HAP-1 (cell line): ENCODE measurements around the gene DCAF10.

Experiments
- DNase-seq, 2 experiments: peaks; one replicate each; pipeline ENCODE4 v3.0.0-alpha.2; 2016 to 2020; ENCODE audit warnings: low spot score in 2 of 2
- H3K27me3 ChIP-seq: fragments of 250-450 bp; sonication (Bioruptor Pico); 2 replicates; pipeline ENCODE4 v1.5.1; 2020; ENCODE audit warnings: low read depth, mild to moderate bottlenecking, moderate library complexity
- H3K36me3 ChIP-seq: fragments of 250-450 bp; sonication (Bioruptor Pico); replicated peaks from 2 replicates; pipeline ENCODE4 v1.5.1; 2020; ENCODE audit warnings: mild to moderate bottlenecking
- H3K4me1 ChIP-seq: fragments of 250-450 bp; sonication (Bioruptor Pico); 2 replicates; pipeline ENCODE4 v1.5.1; 2020; ENCODE audit warnings: mild to moderate bottlenecking
- H3K4me3 ChIP-seq: fragments of 250-450 bp; sonication (Bioruptor Pico); 2 replicates; pipeline ENCODE4 v1.5.1; 2020; ENCODE audit warnings: mild to moderate bottlenecking, moderate library complexity
- H3K9me3 ChIP-seq: fragments of 250-450 bp; sonication (Bioruptor Pico); 2 replicates; pipeline ENCODE4 v1.5.1; 2020; ENCODE audit warnings: mild to moderate bottlenecking, moderate library complexity
- in situ Hi-C: fragments of 300-500 bp; cut with MboI; formaldehyde crosslinking; loops from 3 replicates; pipeline ENCODE4 v1.14.3; 2020; ENCODE audit warnings: low sequenced_read_pairs, inconsistent platforms, mixed read lengths

The DCAF10 gene

GRCh38 chr9:37775216-37775919 lies 25.2 kb upstream of the DCAF10 start:
- Histone ChIP-seq H3K9me3 (no peaks in the 10 kb centered on the region), H3K27me3 (no peaks in the 10 kb centered on the region), H3K4me3 (no peak overlapping the region), H3K36me3 (peaks cover 50% of the 10 kb centered on the region), H3K4me1 (no peaks in the 10 kb centered on the region)
- DNase-seq: no peak
- in situ Hi-C loops: no loop called here

GRCh38 chr9:37776328-37776727 lies 24.3 kb upstream of the DCAF10 start:
- no peaks in the 10 kb centered on the region for H3K9me3 ChIP-seq
- no peaks in the 10 kb centered on the region for H3K27me3 ChIP-seq
- in situ Hi-C loops: no loop called here
- H3K4me3 ChIP-seq: no peak overlapping the region
- H3K36me3 ChIP-seq: peaks cover 56% of the 10 kb centered on the region
- DNase-seq: no peak
- H3K4me1 ChIP-seq: no peaks in the 10 kb centered on the region

DNA sequence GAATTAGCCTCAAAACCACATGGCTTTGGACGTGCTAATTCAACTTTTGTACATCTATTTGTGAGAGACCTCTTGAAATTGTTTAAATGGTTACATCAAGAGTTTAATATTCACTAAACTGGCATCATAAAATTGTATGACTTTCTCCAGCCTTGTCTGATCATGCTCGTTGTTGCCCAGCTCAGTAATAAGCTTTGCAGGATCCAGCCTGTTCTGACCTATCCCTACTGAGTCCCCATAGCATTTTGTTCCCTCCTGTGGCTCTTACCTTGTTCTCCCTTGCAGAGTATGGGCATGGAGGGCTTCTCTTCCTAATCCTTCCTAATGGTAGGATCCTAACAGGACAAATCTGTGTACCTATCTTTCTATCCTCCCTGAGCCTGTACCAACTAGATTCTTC lies 22.1 kb upstream of the DCAF10 start:
- Histone ChIP-seq H3K27me3 (no peaks in the 10 kb centered on the region), H3K4me1 (peaks cover 5% of the 10 kb centered on the region), H3K9me3 (no peaks in the 10 kb centered on the region), H3K36me3 (peaks cover 75% of the 10 kb centered on the region), H3K4me3 (no peak overlapping the region)
- no peak for DNase-seq
- in situ Hi-C loops: no loop called here

GRCh38 chr9:37784291-37784615 lies 16.3 kb upstream of the DCAF10 start:
- Histone ChIP-seq H3K4me3 (peak overlapping the region; percentile 98), H3K4me1 (peaks cover 13% of the 10 kb centered on the region), H3K27me3 (no peaks in the 10 kb centered on the region), H3K36me3 (peaks cover 47% of the 10 kb centered on the region), H3K9me3 (no peaks in the 10 kb centered on the region)
- DNase-seq: no peak
- in situ Hi-C loops: no loop called here

- peaks cover 13% of the 10 kb centered on the region for H3K4me1 ChIP-seq
- H3K36me3 ChIP-seq: peaks cover 41% of the 10 kb centered on the region
- no peaks in the 10 kb centered on the region for H3K9me3 ChIP-seq
- no peaks in the 10 kb centered on the region for H3K27me3 ChIP-seq
- in situ Hi-C loops: no loop called here
- DNase-seq: peak; percentile 89 to 93
- H3K4me3 ChIP-seq: peak within 1 kb of the TSS; percentile 98
Observed at GRCh38 chr9:37784616-37785483, 15.7 kb upstream of the DCAF10 start, which contains the start of gene EXOSC3. EXOSC3 (minus strand) TSS chr9:37785064; CDS start chr9:37785044, 20 bp downstream.

- H3K4me1 ChIP-seq: peaks cover 13% of the 10 kb centered on the region
- H3K4me3 ChIP-seq: no peak overlapping the region
- no peaks in the 10 kb centered on the region for H3K27me3 ChIP-seq
- in situ Hi-C loops: no loop called here
- no peaks in the 10 kb centered on the region for H3K9me3 ChIP-seq
- H3K36me3 ChIP-seq: peaks cover 19% of the 10 kb centered on the region
- DNase-seq: no peak
Observed at GRCh38 chr9:37787059-37787458, 13.5 kb upstream of the DCAF10 start.

DNA sequence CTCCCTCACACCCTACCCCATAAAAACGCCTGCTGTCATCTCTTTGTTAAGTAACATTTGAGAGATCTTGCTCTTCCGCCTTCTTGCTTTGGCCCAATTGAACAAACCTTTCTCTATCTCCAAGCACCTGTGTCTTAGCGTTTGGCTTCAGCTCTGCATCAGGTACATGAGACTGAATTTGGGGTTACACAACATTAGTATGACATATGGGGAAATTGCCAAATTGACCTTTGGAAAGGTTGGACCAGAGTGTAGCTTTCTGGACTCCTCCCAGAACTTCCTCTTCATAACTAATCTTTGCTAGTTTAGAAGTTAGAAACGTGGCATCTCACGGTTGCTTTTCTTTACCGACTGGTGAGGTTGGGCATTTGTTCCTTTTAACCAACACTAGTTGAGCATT lies 12.3 kb upstream of the DCAF10 start:
- Histone ChIP-seq H3K36me3 (peaks cover 6% of the 10 kb centered on the region), H3K4me3 (no peak overlapping the region), H3K27me3 (no peaks in the 10 kb centered on the region), H3K9me3 (no peaks in the 10 kb centered on the region), H3K4me1 (peaks cover 9% of the 10 kb centered on the region)
- in situ Hi-C loops: no loop called here
- no peak for DNase-seq

DNA sequence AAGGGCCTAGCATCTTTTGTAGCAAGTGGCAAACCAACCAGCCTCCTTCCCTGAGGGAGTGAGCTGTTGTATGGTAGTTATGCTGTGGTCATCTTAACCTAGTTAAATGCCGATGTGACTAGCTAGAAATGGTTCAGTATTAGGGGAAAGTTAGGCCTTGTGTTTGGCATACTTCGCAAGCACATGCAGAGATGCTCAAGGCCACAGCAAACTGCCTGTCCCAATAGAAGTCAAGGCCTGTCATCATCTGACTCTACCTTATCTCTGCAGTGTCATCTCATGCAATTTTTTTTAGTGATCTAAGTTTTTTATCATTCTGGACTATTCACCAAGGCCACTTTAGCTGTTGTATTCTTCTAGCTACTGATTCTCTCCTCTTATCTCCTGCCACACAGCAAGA lies 10.5 kb upstream of the DCAF10 start:
- Histone ChIP-seq H3K4me1 (0 out of 2 replicates have a peak, but pooled peaks cover 3% of the 10 kb centered on the region), H3K9me3 (no peaks in the 10 kb centered on the region), H3K4me3 (no peak overlapping the region), H3K27me3 (no peaks in the 10 kb centered on the region), H3K36me3 (no peaks in the 10 kb centered on the region)
- in situ Hi-C loops: no loop called here
- DNase-seq: no peak

- Histone ChIP-seq H3K27me3 (no peaks in the 10 kb centered on the region), H3K9me3 (no peaks in the 10 kb centered on the region), H3K4me3 (no peak overlapping the region), H3K36me3 (no peaks in the 10 kb centered on the region), H3K4me1 (no peaks in the 10 kb centered on the region)
- in situ Hi-C loops: no loop called here
- DNase-seq: no peak
Observed at GRCh38 chr9:37792122-37792521, 8.5 kb upstream of the DCAF10 start.

DNA sequence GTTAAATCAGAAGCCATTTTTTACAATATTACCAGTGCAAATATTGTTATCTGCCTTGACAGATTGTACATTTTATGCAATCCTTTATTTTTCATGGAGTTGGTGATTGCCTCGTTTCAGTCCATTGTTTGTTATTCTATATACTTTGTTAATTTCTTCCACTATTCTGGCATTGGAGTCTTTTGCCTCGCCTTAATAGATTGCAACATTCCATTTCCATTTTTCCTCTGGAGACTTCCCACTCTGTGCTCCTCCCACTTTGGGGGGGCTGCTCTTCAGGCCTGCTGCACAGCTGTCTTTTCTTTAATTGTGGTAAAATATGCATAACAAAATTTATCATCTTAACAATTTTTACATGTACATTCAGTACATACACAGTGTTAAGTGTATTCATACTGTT lies 4.4 kb upstream of the DCAF10 start:
- peaks cover 5% of the 10 kb centered on the region for H3K4me1 ChIP-seq
- no peak overlapping the region for H3K4me3 ChIP-seq
- in situ Hi-C loops: no loop called here
- no peaks in the 10 kb centered on the region for H3K36me3 ChIP-seq
- H3K9me3 ChIP-seq: no peaks in the 10 kb centered on the region
- no peak for DNase-seq
- no peaks in the 10 kb centered on the region for H3K27me3 ChIP-seq

DNA sequence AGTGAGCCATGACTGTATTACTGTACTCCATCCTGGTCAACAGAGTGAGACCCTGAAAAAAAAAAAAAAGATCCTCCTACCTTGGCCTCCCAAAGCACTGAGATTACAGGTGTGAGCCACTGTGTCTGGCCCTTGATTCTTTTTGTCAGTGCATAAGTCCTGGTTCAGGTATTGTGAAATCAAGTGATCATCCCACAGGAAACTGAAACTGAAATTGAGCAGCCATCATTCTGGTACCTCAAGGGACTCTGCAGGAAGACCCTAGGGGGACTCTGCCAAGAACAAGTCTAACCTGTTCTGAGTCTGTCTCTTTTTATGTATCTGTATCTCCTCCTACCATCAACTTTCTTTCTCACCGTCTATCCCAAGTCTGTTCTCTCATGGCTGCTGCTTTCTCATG lies 1.9 kb upstream of the DCAF10 start:
- H3K9me3 ChIP-seq: no peaks in the 10 kb centered on the region
- H3K4me1 ChIP-seq: peaks cover 12% of the 10 kb centered on the region
- no peak for DNase-seq
- H3K4me3 ChIP-seq: no peak overlapping the region
- in situ Hi-C loops: no loop called here
- H3K27me3 ChIP-seq: no peaks in the 10 kb centered on the region
- H3K36me3 ChIP-seq: no peaks in the 10 kb centered on the region

- DNase-seq: peak; percentile 8 to 40
- H3K4me3 ChIP-seq: peak overlapping the region; percentile 64
- H3K4me1 ChIP-seq: peaks cover 12% of the 10 kb centered on the region
- no peaks in the 10 kb centered on the region for H3K9me3 ChIP-seq
- H3K27me3 ChIP-seq: no peaks in the 10 kb centered on the region
- in situ Hi-C loops: no loop called here
- H3K36me3 ChIP-seq: no peaks in the 10 kb centered on the region
Observed at GRCh38 chr9:37801287-37801850, 772 bp downstream of the DCAF10 start.

DNA sequence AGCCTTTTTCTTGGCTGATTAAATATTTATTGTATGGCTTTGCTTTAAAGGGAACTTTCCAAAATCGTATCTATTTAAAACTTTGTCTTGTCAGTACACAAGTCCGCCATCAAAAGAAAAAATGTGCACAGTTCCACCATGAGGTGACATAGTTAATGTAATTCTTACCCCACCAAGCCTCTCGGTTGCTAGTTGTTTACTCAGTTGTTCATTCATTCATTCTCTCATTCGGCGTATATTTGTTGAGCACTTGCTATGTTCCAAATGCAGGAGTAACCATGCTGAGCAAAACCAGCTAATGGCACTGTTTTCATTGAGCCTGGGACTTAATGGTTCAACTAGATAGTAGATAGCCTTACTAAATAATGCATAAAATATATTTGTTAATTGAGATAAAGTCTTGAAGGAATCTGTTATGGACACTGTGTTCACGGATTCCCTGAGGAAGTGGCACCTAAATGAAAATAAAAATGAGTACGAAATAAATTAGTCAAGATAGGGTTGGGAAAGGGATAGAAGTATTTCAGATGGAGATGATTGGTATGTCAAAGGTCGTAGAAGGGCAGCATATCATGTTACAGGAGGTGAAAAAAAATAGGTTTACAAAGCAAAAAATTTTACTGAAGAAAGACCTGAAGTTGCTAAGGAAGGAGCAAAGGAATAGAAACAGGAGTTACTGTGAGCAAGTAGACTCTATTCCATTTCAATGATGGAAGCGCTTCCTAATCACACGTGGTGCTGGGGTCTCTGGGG lies 1.5 kb downstream of the DCAF10 start:
- Histone ChIP-seq H3K36me3 (no peaks in the 10 kb centered on the region), H3K9me3 (no peaks in the 10 kb centered on the region), H3K4me3 (peak overlapping the region; percentile 64), H3K27me3 (no peaks in the 10 kb centered on the region), H3K4me1 (peaks cover 12% of the 10 kb centered on the region)
- in situ Hi-C loops: no loop called here
- DNase-seq: peak in 1 of 2 experiments; percentile 11
